ENCODE measurements around the gene ENPEP.

The ENPEP gene

GRCh38 chr4:110610940-110611831, 135.2 kb downstream of the ENPEP start:
- no peak for DNase-seq

DNA sequence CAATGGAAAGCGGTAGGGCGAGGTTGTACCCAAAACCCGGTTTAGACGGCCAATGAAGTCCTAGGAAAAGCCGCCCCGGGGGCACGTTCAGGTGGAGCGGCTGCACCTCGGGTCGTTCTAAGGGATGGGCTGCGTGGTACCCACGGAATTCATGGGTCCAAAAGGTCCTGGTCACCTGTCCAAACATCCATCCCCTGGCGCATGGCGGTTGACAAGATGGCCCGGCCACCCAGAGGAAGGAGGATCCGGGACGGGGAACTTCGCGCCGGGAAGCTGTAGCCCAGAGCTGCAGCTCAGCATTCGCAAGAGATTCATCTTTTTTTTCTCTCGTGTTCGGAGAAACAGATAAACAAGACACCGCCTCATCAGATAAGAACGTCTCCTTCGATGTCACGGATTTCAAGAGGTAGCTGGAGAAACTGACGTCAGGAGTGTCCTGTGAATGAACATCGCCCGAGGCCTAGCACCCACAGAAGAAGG, 136.1 kb downstream of the ENPEP start:
- no peak for DNase-seq

GRCh38 chr4:110612631-110613269, 136.8 kb downstream of the ENPEP start:
- no peak for DNase-seq

GRCh38 chr4:110613745-110614144, 137.8 kb downstream of the ENPEP start:
- no peak for DNase-seq

DNA sequence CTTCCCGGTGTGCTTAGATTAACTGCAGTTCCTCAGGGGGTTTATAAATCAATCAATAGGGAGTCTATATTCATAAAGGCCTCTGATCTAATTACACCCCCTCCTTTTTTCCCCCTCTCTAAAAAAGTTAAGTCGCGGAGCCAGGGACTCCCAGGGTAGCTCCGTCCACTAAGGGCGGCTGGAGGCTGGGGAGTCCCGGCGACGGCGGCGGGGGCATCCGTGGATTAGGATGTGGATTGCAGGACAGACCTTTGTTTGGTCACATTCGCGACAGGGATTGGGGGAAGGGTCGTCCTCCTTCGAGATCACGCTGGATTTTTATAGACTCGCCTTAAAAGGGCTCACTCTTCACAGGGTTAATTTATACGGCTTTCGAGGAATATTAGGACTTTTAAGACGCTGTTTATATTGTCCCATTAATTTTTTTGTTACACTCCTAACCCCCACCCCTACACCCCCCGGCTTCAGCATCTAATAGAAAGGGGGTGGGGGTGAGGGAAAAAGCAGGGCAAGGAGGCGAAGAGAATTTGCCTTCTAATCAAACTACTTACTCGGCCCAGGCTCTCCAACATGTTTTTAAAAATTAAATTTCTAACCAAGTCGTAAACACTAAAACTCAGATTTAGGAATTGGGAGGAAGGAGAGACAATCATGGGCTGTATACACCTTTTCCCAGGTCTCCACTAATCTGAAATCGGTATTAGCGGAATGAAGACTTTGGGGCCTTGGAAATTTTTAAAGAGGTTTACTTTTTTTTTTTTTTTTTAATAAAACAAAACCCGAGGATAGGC, 138.4 kb downstream of the ENPEP start:
- no peak for DNase-seq

Measured in activated CD8-positive, alpha-beta memory T cell treated with anti-CD3 and anti-CD28 coated beads, Interleukin-2, amount 50 U/mL, for 48 hours (primary cell).